ENCODE data around the gene PARVB. TPM values are rescaled to one million over a fixed set of nuclear protein-coding genes. Genes with fewer than 3 reads are reported as not detected.

PARVB gene
- total and polyA plus RNA-seq, 2 experiments from 2014 or later, result 10.2 to 11.2 TPM

GRCh38 chr22:44089717-44090570, 65.8 kb downstream of the PARVB start:
- Histone ChIP-seq H3K79me2 (no peaks in the 10 kb centered on the region), H3K9me2 (replicated peaks; ENCODE audit: insufficient read depth) (no peaks in the 10 kb centered on the region), H3K4me1 (ENCODE audit: insufficient read depth) (no peaks in the 10 kb centered on the region), H2AFZ (no peak overlapping the region), H3K4me2 (no peak overlapping the region), H3K27ac (no peak overlapping the region), H4K20me1 (ENCODE audit: insufficient read depth, poor library complexity, severe bottlenecking) (no peaks in the 10 kb centered on the region), H3K36me3 (replicated peaks; ENCODE audit: insufficient read depth, low read depth) (peaks cover under 1% of the 10 kb centered on the region), H3K9me3 (ENCODE audit: low read depth) (no peaks in the 10 kb centered on the region), H3K27me3 (no peaks in the 10 kb centered on the region), H3K4me3 (no peak overlapping the region)
- WGBS (ENCODE audit: low lambda C conversion rate, missing lambda C conversion rate), result 89% methylated on average over 15 of the region's 15 CpGs
- no peak for DNase-seq (ENCODE audit: low spot score)
- TF ChIP-seq CTCF (IDR thresholded peaks at IDR 0.05; ENCODE audit: poor library complexity), result no peak
- TF ChIP-seq EZH2phosphoT487 (IDR thresholded peaks at IDR 0.05; ENCODE audit: low read depth, severe bottlenecking, unreplicated experiment), result no peak
- no peak for TF ChIP-seq EZH2 (IDR thresholded peaks at IDR 0.05; ENCODE audit: borderline replicate concordance)

GRCh38 chr22:44090571-44090905, 66.4 kb downstream of the PARVB start:
- no peak for TF ChIP-seq EZH2phosphoT487 (IDR thresholded peaks at IDR 0.05; ENCODE audit: low read depth, severe bottlenecking, unreplicated experiment)
- no peak for TF ChIP-seq CTCF (IDR thresholded peaks at IDR 0.05; ENCODE audit: poor library complexity)
- Histone ChIP-seq H3K27ac (no peak overlapping the region), H3K79me2 (no peaks in the 10 kb centered on the region), H3K36me3 (replicated peaks; ENCODE audit: insufficient read depth, low read depth) (no peaks in the 10 kb centered on the region), H4K20me1 (ENCODE audit: insufficient read depth, poor library complexity, severe bottlenecking) (no peaks in the 10 kb centered on the region), H3K9me2 (replicated peaks; ENCODE audit: insufficient read depth) (no peaks in the 10 kb centered on the region), H3K4me1 (ENCODE audit: insufficient read depth) (no peaks in the 10 kb centered on the region), H3K27me3 (no peaks in the 10 kb centered on the region), H3K4me2 (no peak overlapping the region), H2AFZ (no peak overlapping the region), H3K4me3 (no peak overlapping the region), H3K9me3 (ENCODE audit: low read depth) (no peaks in the 10 kb centered on the region)
- no peak for DNase-seq (ENCODE audit: low spot score)
- 91% methylated on average over 9 of the region's 9 CpGs for WGBS (ENCODE audit: low lambda C conversion rate, missing lambda C conversion rate)

- no peaks in the 10 kb centered on the region for H3K36me3 ChIP-seq (replicated peaks; ENCODE audit: insufficient read depth, low read depth)
- H3K4me3 ChIP-seq, result no peak overlapping the region
- no peaks in the 10 kb centered on the region for H3K9me3 ChIP-seq (ENCODE audit: low read depth)
- H3K79me2 ChIP-seq, result no peaks in the 10 kb centered on the region
- H2AFZ ChIP-seq, result no peak overlapping the region
- no peak overlapping the region for H3K4me2 ChIP-seq
- no peaks in the 10 kb centered on the region for H3K9me2 ChIP-seq (replicated peaks; ENCODE audit: insufficient read depth)
- TF ChIP-seq CTCF (IDR thresholded peaks at IDR 0.05; ENCODE audit: poor library complexity), result peak; percentile 6
- TF ChIP-seq EZH2phosphoT487 (IDR thresholded peaks at IDR 0.05; ENCODE audit: low read depth, severe bottlenecking, unreplicated experiment), result no peak
- no peak for TF ChIP-seq EZH2 (IDR thresholded peaks at IDR 0.05; ENCODE audit: borderline replicate concordance)
- H3K4me1 ChIP-seq (ENCODE audit: insufficient read depth), result no peaks in the 10 kb centered on the region
- WGBS (ENCODE audit: low lambda C conversion rate, missing lambda C conversion rate), result 88% methylated on average over 14 of the region's 14 CpGs
- DNase-seq (ENCODE audit: low spot score), result peak; percentile 28
- H3K27me3 ChIP-seq, result no peaks in the 10 kb centered on the region
- no peaks in the 10 kb centered on the region for H4K20me1 ChIP-seq (ENCODE audit: insufficient read depth, poor library complexity, severe bottlenecking)
- no peak overlapping the region for H3K27ac ChIP-seq
Measured at GRCh38 chr22:44091021-44091721, 67.1 kb downstream of the PARVB start.
